Transverse colon (tissue), 4 donors: ENCODE measurements around the gene UBE2Z.

Experiments
- EP300 ChIP-seq: sonication (generic); formaldehyde crosslinking; IDR thresholded peaks from one replicate; pipeline ENCODE4 v1.6.1; 2017; ENCODE audit warnings: antibody characterized with exemption, low read depth
- POLR2A ChIP-seq: fragments of 450-650 bp; IDR thresholded peaks from one replicate; pipeline ENCODE4 v1.6.1; 2016; ENCODE audit warnings: antibody characterized with exemption, mild to moderate bottlenecking, moderate library complexity
- POLR2AphosphoS5 ChIP-seq, 3 donors: sonication (generic); formaldehyde crosslinking; IDR thresholded peaks; one replicate each; pipeline ENCODE4 v1.6.1; 2016; ENCODE audit warnings: antibody characterized with exemption in 3 of 3
- TF ChIP-seq, protein P1 (sequence below), 5 experiments: fragments of 200-600 bp in 3 of 5; fragments of 450-650 bp in 2 of 5; sonication (generic) in 3 of 5; IDR thresholded peaks; 1 replicate in 2 of 5; 2 replicates in 3 of 5; pipeline ENCODE4 v1.5.1; 2016 to 2017; ENCODE audit warnings: antibody characterized with exemption in 5 of 5, inconsistent platforms in 3 of 5, mild to moderate bottlenecking in 2 of 5, moderate library complexity in 1 of 5

GRCh38 chr17:48961516-48962233, 53.5 kb downstream of the UBE2Z start:
- TF ChIP-seq, protein P1, sequence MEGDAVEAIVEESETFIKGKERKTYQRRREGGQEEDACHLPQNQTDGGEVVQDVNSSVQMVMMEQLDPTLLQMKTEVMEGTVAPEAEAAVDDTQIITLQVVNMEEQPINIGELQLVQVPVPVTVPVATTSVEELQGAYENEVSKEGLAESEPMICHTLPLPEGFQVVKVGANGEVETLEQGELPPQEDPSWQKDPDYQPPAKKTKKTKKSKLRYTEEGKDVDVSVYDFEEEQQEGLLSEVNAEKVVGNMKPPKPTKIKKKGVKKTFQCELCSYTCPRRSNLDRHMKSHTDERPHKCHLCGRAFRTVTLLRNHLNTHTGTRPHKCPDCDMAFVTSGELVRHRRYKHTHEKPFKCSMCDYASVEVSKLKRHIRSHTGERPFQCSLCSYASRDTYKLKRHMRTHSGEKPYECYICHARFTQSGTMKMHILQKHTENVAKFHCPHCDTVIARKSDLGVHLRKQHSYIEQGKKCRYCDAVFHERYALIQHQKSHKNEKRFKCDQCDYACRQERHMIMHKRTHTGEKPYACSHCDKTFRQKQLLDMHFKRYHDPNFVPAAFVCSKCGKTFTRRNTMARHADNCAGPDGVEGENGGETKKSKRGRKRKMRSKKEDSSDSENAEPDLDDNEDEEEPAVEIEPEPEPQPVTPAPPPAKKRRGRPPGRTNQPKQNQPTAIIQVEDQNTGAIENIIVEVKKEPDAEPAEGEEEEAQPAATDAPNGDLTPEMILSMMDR (IDR thresholded peaks at IDR 0.05), result no peak
- TF ChIP-seq POLR2AphosphoS5 (IDR thresholded peaks at IDR 0.05), result no peak
- TF ChIP-seq POLR2A, result no peak
- TF ChIP-seq EP300, result no peak
